Activated CD4-positive, alpha-beta T cell treated with anti-CD3 and anti-CD28 coated beads, Interleukin-2, amount 50 U/mL, for 48 hours (primary cell): ENCODE data around the gene PRCD.
"Not testable (repeated sequence)": the region's sequence is repeated elsewhere in the genome, so short reads cannot be mapped to it uniquely, and the experiment has no call there.

ENCODE experiments used
- DNase-seq, 2 experiments: peaks; one replicate each; pipeline ENCODE4 v3.0.0-alpha.2; 2020

Gene PRCD

GRCh38 chr17:76506408-76507345 is 33.2 kb upstream of the PRCD start:
- DNase-seq: peak; percentile 92 to 93

GRCh38 chr17:76508472-76509063 is 31.3 kb upstream of the PRCD start:
- not testable (repeated sequence) for DNase-seq

- DNase-seq: no peak
Measured at GRCh38 chr17:76510831-76511244, 29.0 kb upstream of the PRCD start.

- no peak for DNase-seq
Measured at GRCh38 chr17:76511668-76512365, 28.0 kb upstream of the PRCD start.

- DNase-seq: no peak
Measured at GRCh38 chr17:76512366-76513305, 27.2 kb upstream of the PRCD start.

GRCh38 chr17:76513306-76513692 is 26.5 kb upstream of the PRCD start:
- no peak for DNase-seq

GRCh38 chr17:76514355-76514754 is 25.5 kb upstream of the PRCD start:
- not testable (repeated sequence) for DNase-seq

- DNase-seq: peak; percentile 83 to 87
Measured at GRCh38 chr17:76515274-76515949, 24.4 kb upstream of the PRCD start.

- DNase-seq: no peak
Measured at GRCh38 chr17:76517638-76518038, 22.2 kb upstream of the PRCD start.

GRCh38 chr17:76519048-76519966 is 20.5 kb upstream of the PRCD start:
- DNase-seq: no peak

- DNase-seq: no peak
Measured at GRCh38 chr17:76521262-76521661, 18.6 kb upstream of the PRCD start.

GRCh38 chr17:76521683-76522082 is 18.2 kb upstream of the PRCD start:
- not testable (repeated sequence) for DNase-seq

GRCh38 chr17:76523084-76524037 is 16.5 kb upstream of the PRCD start:
- DNase-seq: peak; percentile 81 to 86

GRCh38 chr17:76524598-76525512 is 15.0 kb upstream of the PRCD start:
- no peak for DNase-seq

- DNase-seq: not testable (repeated sequence)
Measured at GRCh38 chr17:76525513-76525833, 14.4 kb upstream of the PRCD start.

GRCh38 chr17:76527016-76527415 is 12.8 kb upstream of the PRCD start:
- not testable (repeated sequence) for DNase-seq

- DNase-seq: peak; percentile 24 to 32
Measured at GRCh38 chr17:76527430-76528111, 12.3 kb upstream of the PRCD start.

- DNase-seq: no peak
Measured at GRCh38 chr17:76528156-76528527, 11.7 kb upstream of the PRCD start.
